CD4-positive, alpha-beta T cell treated with Interleukin-15 for 4 hours (primary cell): ENCODE measurements around the gene OR2T6.
"Not testable (repeated sequence)": the region's sequence is repeated elsewhere in the genome, so short reads cannot be mapped to it uniquely, and the experiment has no call there.

Experiments used
- DNase-seq: peaks from one replicate; pipeline ENCODE4 v3.0.0-alpha.2; 2020; ENCODE audit warnings: low spot score

OR2T6 gene, protein sequence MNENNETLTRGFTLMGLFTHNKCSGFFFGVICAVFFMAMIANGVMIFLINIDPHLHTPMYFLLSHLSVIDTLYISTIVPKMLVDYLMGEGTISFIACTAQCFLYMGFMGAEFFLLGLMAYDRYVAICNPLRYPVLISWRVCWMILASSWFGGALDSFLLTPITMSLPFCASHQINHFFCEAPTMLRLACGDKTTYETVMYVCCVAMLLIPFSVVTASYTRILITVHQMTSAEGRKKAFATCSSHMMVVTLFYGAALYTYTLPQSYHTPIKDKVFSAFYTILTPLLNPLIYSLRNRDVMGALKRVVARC

DNA sequence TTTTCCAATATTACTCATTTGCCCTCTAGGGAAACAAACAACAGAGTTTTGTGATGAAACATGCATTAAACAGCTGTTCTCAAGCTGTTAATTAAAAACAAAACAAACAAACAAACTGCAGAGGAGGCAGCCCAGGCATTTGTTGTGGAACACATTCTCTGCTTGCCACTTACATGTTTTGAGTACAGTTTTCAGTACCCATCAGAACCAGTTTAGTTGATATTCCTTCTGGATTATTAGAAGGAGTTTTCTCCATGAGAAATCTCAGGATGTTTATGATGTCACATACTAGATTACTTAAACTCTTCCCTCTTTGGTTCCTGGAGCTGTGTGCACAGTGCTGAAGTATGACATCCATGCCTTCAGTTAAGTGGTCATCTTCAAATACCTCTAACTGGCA is at the start of gene OR2T6:
Gene OR2T6 (plus strand): TSS at position 301 of the 400 bp plus-strand sequence. CDS start 11,863 bp downstream, outside the sequence.
- DNase-seq = no peak

DNA sequence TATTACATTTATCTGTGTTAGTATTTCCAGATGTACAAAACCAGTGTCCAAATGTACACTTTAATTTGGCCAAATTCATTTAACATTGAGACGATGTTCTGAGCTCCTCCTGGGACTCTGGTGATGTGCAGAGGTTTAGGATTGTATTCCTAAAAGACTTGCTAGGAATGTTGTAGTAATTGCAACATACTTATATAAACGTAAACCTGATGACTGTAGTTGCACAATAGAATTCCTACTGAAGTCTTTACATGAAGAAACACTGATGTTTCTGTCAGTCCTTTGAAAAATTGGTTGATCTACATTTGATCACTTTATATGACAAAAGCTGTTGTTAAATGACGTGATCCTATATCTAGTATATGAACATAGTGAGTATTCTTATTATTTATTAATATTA is 32.1 kb upstream of the OR2T6 start:
- DNase-seq = no peak

DNA sequence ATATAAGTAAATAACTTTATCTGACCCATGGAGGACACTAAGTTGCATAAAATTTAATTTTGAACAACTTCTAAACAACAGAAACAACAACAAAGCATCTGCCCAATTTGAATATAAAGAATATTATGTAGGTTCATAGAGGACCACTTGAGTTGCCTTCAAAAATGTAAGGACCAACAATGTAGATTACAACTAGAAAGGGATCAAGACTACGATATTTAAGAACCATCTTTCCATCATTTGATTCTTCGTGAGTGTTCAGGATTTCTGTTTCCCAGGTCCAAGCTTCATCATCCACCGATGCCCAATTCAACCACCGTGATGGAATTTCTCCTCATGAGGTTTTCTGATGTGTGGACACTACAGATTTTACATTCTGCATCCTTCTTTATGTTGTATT is 27.1 kb upstream of the OR2T6 start, which contains the start of gene OR14C36:
Gene OR14C36 (plus strand): TSS at position 301 of the 400 bp plus-strand sequence. CDS start 0 bp downstream, at position 301.
- no peak for DNase-seq

DNA sequence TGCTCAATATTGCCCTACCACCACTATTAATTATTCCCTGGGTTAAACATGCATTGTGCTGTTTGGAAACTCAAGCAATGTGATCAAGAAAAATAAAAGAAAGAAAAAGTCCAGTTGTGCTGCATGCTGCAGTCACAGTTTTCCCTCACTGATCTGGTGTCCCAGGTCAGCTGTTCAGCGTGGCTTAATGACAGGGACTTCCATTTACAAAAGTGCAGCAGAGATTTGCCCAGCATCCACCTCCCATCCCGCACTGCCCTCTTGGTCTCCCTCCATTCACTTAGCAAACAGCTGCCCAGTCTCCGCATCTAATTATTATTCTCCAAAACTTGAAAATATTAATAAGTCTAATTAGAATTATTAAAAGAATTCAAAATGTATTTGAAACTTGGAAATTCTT is 16.1 kb upstream of the OR2T6 start:
- DNase-seq = no peak

DNA sequence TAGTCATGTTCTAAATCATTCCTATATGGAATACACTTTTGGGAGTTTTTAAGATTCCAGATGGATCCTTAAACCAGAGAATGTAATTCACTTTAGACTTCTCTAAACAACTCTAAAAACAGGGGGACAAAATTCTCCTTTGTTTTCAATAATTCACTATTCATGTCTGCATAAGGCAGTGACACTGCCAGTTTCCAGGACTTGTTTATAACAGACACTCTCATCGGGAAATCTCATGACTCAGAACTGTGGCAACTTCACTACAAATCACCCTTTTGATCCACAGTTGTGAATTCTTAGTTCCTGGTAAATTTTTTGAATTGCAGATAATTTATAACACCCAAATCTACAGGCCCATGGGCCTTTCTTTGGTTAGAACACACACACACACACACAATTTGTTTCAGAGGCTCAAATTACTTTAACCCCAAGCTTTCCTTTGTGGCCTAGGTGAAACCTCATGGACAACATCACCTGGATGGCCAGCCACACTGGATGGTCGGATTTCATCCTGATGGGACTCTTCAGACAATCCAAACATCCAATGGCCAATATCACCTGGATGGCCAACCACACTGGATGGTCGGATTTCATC is 14.3 kb upstream of the OR2T6 start, which contains the start of gene OR2T4:
Gene OR2T4 (plus strand): TSS at position 545 of the 595 bp plus-strand sequence. CDS start 0 bp downstream, at position 545.
- DNase-seq = no peak

DNA sequence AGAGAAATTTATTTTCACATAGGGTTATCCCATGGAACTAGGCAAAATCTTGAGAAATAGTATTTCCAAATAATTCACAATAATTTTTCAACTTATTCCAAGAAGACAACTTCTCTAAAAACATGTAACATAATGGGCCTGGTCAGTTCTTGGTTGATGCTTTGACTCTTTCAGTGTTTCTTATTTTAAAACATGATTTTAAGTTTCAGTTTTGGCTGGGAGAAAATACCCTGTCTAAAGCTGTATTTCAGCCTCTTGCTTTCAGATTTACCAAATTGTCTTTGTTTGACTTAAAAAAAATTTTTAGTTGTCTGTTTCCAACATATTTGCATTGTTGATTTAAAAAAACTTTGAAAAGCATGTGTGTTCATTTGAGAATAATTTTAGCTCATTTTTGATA is 8.9 kb upstream of the OR2T6 start:
- DNase-seq = no peak

DNA sequence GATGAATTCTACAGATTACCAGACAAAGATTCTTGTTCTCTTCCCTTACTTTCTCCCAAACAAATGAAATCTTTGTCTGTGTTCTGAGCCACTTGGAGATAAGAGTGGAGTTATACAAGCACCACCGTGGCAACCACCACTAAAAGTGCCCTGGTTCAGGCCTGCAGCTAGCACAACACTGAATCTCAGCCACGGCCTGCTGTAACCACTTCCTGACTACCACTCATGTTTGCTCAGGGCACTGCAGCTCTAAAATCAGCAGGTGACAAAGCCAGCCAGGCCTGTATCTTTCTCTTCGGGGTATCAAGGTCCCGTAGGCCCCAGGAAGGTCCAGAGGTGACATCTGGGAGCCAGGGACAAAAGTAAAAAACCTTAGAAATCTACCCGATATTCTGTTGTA is 3.2 kb upstream of the OR2T6 start:
- DNase-seq = no peak

DNA sequence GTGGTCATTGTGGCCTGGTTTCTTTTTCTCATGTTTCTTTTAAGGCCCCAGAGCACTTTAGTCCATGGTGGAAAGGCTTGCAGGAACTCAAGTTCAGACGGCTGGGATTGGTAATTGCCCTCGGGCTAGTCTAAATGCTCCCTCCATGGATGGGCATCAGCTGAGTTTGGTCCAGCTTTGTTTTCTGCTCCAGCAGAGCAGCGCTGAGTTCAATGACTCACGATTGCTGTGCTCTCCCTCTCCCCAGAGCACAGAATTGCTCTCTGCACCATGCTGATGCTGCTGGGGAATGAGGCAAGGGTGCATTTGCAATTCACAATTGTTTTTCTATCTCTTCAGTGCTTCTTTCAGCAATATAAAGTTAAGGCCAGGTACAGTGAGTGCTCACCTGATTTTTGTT is 1.8 kb upstream of the OR2T6 start:
- no peak for DNase-seq

DNA sequence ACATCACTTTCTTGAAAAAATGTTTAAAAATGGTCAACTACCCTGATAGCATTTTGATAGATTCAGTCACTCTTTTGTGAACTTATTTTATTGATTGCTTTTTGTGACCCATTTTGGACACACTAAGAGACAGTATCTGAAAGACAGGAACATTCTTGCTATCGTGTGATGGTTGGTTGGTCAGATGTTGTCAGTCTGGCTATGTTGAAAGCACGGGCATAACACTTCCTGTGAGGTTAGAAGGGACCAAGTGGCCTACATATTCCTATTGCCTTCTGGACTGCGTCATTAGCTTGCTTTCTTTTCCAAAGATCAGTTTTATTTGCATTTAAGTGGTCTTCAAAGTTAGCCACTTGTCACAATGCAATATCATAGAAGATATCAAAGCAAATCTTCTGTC is 1.4 kb downstream of the OR2T6 start:
- DNase-seq = no peak

DNA sequence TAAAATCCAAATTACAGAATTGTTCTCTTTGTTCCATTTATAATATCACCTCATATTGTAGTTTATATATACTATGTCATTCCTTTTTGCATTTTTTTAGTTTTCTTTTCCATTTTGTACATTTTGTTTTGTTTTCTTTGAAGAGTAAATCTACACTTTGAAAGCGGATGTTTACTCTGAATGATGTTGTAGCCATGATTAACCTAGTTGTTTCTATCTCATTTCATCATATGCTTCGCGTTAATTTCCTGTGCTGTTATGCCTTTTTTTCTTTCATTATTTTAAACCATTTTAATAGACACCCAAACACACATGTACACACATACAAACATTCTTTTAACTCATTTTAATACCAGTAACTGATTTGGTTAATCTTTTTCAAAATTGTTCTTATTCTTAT is 5.3 kb downstream of the OR2T6 start:
- no peak for DNase-seq

DNA sequence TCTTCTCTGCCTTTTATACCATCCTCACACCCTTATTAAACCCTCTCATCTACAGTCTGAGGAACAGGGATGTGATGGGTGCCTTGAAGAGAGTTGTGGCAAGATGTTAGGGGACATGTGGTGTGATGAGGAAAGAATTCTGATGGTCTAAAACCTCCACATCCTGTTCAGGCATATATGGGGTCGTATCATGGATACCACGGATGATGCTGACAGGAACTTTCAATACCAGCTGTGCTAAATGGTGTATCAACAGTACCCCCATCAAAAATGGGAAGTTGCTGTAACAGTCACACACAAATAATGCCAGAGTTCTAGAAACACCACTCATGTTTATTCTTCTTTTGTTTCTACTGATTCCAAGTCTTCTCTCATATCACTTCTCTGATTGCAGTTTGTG is 12.9 kb downstream of the OR2T6 start:
- DNase-seq = no peak

DNA sequence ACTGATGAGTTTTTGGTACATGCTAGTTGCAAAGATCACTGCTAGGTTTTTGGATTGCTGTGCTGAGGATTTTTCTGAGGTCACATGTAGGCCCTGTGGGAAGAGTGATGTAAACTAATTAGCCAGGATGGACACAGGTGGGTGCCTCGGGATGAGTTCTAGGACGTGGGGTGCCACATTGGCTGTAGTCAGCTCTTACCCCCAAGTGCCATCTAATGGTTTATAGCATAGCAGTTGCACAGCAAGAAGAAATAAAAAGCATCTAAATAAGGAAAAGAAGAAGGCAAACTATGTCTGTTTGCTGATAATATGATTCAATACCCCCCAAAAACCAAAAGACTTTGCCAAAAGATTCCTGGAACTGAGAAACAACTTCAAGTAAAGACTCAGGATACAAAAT is 17.5 kb downstream of the OR2T6 start:
- DNase-seq = no peak

DNA sequence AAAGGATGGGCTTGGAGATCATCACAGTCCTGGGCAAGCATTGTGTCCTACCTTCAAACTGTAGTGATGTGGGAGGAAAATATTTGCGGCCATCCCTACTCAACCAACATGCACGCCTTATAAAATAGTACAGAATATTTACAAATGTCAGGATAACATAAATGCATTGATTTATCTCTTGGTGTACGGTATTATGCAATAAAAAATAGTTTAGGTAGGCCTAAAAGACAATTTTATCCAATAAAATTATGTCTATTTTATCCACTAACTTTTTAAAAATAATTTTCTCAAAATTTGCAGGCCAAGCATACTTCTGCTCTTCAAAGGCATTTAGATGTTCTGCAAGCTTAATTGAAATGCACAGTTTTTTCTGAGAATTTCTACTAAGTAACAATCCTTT is 27.2 kb downstream of the OR2T6 start, which contains the start of gene OR2T1:
Gene OR2T1 (plus strand): TSS at position 301 of the 400 bp plus-strand sequence. CDS start 3,100 bp downstream, outside the sequence.
- no peak for DNase-seq

DNA sequence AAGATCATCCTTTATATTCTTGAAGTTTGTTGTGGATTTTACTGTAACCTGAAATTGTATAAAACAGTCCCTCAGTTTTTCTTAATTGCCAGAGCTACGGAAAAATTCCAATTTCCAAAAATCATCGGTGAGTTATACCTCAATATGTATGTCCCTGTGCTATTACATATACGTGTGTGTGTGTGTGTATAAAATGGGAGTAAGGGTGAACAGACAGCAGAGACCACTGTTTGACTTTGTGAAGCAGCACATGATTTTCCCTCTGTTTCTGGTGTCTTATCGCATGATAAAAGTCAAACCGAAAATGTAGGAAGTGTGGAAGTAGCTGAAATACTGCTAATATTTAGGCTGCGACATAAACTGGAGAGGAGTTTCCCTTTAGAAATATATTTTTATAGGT is 28.5 kb downstream of the OR2T6 start:
- no peak for DNase-seq

DNA sequence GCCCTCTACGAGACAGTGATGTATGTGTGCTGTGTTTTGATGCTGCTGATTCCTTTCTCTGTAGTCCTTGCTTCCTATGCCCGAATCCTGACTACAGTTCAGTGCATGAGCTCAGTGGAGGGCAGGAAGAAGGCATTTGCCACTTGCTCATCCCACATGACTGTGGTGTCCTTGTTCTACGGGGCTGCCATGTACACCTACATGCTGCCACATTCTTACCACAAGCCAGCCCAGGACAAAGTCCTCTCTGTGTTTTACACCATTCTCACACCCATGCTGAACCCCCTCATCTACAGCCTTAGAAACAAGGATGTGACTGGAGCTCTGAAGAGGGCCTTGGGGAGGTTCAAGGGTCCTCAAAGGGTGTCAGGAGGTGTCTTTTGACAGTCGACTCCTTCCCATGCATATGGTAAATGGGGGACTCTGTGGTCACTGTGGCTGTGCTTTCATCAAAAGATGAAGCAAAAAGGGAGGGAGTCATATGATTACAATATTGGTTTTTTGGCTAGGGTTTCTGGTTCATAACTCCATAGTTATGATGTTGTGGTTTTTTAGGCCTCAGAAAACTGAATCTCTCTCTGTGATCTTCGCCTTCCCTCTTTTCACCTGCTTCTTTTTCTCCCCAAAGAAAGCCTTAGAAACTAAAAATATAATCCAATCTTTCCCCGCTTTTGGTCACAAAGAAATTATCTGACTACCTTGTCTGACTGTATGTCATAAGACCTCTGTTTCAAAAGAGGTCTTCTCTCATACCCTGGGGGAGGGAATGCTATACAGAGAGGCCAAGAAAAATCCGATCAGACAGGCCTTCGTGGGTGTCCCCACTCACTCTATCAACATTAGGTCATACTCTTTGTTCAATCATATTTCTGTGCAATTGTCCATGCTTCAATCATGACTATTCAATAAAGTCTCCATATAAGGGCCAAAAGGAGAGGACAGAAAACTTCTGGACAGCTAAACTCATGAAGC is 31.5 kb downstream of the OR2T6 start:
- no peak for DNase-seq

DNA sequence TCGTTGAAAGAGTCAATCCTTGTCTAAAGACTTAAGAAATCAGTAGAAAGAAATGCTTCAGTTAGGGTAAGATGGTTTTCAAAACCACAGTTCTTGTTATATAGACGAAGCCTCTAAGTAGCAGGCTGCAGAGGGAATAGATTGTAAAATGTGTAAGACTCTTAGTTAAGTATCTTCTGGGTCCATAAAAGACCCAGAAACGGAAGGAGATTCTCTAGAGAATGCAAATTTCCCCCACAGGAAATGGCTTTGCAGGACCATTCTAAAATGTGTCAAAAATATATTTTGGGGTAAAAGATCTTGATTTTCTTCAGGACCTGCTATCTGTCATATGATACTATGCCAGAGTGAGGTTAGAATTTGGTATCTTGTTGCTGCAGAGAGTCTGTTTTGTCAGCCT is 40.7 kb downstream of the OR2T6 start:
- DNase-seq = no peak

DNA sequence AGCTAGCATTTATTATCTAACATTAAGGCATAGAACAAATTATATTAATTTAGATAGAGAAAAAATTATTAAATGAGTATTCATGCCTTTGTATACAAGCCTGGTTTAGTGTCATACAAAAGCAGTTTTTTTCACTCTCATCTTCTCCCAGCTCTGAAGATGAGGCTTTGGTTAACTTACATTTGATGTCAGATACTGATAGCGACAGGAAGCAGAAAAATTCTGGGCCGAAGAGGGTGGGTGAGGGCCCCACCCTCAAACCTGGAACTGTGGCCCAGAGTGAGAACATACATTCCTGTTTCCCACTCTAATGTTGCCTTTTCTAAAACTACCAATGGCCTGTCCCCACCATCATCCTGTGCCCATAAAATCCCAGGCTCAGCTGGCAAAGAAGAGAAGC is 42.3 kb downstream of the OR2T6 start:
- no peak for DNase-seq

DNA sequence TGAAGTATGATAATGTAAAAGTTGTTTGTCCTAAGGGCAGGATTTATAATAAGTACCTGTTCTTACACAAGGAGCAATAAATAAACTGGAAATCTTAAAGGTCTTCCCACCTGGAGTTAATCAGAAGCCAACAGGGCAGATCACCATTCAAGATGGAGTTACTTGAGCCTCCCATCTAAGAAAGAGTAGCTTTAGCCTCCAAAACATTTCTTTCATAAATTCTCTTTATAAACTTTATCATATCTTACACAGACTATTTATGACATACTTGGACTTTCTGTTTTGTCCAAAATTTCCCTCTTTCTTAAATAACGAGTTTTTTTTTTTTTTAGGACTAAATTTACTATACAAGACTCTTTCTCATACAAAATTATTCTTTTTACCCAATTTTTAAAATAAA is 45.8 kb downstream of the OR2T6 start:
- no peak for DNase-seq

DNA sequence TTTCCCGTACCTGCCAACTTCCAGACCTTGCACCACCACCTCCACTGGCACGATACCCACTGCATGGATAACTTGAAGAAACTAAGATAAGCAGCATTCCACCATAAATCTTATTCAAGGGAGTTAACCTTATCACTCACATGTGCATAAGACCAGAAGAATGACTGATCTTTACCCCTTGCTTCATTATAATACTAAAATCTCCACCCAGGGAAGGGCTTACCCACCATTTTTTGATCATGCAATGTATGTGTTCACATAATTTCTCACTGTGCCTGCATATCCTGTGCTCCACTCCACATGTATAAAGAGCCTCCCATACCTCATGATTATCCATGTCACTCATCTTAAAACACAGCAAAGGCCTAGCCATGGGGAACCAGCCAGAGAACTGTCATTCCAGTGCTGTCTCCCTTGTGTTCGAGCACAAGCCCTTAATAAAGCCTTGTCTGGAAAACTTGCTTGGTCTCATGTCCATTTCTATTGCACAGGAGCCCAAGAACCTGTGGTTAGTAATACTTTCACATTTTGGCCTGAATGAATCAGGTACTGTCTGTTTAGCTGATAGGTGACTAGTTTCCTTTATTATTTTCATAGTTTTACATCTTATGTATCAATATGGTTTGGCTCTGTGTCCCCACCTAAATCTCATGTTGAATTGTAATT is 52.1 kb downstream of the OR2T6 start:
- DNase-seq = not testable (repeated sequence)

DNA sequence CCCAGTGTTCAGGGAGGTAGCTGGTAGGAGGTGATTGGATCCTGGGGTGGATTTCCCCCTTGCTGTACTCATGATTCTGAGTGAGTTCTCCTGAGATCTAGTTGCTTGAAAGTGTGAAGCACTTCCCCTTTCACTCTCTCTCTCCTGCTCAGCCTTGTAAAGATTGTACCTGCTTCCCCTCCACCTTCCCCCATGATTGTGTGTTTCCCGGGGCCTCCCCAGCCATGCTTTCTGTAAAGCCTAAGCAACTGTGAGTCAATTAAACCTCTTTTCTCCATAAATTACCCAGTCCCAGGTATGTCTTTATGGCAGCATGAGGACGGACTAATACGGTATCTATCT is 52.6 kb downstream of the OR2T6 start:
- DNase-seq = not testable (repeated sequence)

DNA sequence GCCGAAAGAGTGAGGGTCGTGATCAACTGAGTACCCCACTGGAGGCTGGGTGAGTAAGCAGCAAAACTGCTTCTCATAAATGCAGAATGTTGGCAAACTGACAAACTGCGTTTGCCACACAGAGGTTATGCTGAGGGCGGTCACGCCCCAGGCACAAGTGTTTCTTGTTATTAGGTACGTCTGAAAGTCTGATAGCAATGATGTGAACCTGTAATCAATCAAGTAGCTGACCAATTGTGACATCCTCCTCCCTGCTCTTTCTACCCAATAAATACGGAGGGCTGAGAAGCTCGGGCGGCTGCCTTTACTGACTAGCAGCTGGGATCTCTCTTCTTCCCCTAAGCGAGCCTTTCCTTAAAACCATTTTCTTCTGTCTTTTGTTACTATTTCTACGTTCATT is 56.1 kb downstream of the OR2T6 start:
- not testable (repeated sequence) for DNase-seq

DNA sequence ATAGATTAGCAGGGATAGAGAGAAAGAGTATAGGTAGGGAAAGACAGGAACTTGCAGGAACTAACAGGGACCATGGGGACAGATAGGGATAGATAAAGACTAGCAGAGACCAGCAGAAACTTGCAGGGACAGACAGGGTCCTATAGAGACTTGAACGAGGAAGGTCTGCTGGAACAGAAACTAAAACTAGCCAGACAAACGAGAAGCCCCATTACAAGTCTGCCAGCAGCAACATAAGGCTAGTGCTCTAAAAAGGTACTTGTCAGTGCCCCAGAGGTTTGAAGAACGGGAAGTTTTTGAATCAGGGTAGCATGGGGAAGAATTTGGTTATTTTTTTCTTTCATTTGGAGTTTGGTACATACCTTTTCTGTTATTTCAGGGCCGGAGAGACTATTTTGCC is 56.7 kb downstream of the OR2T6 start:
- DNase-seq = not testable (repeated sequence)
